Astrocyte of the spinal cord (primary cell): ENCODE measurements around the gene SH3BGRL.
A peak's percentile ranks its signal among the peaks of the same experiment; 100 is the strongest.

Source experiments
- DNase-seq: peaks from one replicate; pipeline ENCODE4 v3.0.0; 2011; ENCODE audit warnings: low read depth, low spot score
- H3K4me3 ChIP-seq: 2 replicates; pipeline ENCODE4 v1.5.1; 2011; ENCODE audit warnings: low read depth, mild to moderate bottlenecking, low read length, moderate library complexity
- CTCF ChIP-seq: IDR thresholded peaks from 2 replicates; pipeline ENCODE4 v1.5.1; 2012; ENCODE audit warnings: low read depth, mild to moderate bottlenecking, low read length, inconsistent platforms
- in situ Hi-C: cut with HindIII; loops from 2 replicates; pipeline ENCODE4 v1.10.0; 2017; ENCODE audit warnings: low sequenced_read_pairs

SH3BGRL gene

GRCh38 chrX:81201671-81202455, at the start of gene SH3BGRL, which contains the start of gene HMGN5:
TSS of gene SH3BGRL (plus strand) at chrX:81202102. CDS start at chrX:81202201, 99 bp downstream.
TSS of gene HMGN5 (minus strand) at chrX:81201913. CDS start at chrX:81121549, 80,364 bp downstream.
- in situ Hi-C loops, result no loop called here
- H3K4me3 ChIP-seq, result peak within 1 kb of the TSS; percentile 53
- DNase-seq, result peak; percentile 91
- no peak for TF ChIP-seq CTCF

- no peak for TF ChIP-seq CTCF
- in situ Hi-C loops, result no loop called here
- no peak for DNase-seq
- no peak overlapping the region for H3K4me3 ChIP-seq
These were observed 33.5 kb upstream of the SH3BGRL start for GRCh38 chrX:81168391-81168790.

GRCh38 chrX:81174286-81174685, 27.6 kb upstream of the SH3BGRL start:
- no peak for TF ChIP-seq CTCF
- in situ Hi-C loops, result no loop called here
- no peak overlapping the region for H3K4me3 ChIP-seq
- peak; percentile 38 for DNase-seq

GRCh38 chrX:81195259-81195658, 6.6 kb upstream of the SH3BGRL start:
- in situ Hi-C loops, result no loop called here
- TF ChIP-seq CTCF, result no peak
- H3K4me3 ChIP-seq, result no peak overlapping the region
- no peak for DNase-seq

GRCh38 chrX:81195712-81196111, 6.2 kb upstream of the SH3BGRL start:
- in situ Hi-C loops, result no loop called here

GRCh38 chrX:81201071-81201470, 831 bp upstream of the SH3BGRL start:
- in situ Hi-C loops, result no loop called here
- peak overlapping the region; percentile 53 for H3K4me3 ChIP-seq
- DNase-seq, result peak; percentile 7
- TF ChIP-seq CTCF, result no peak

More at GRCh38 chrX:81195712-81196111, 6.2 kb upstream of the SH3BGRL start:
- peak; percentile 48 for DNase-seq
- no peak overlapping the region for H3K4me3 ChIP-seq
- TF ChIP-seq CTCF, result peak; percentile 58
